Cardiac fibroblast (primary cell): ENCODE results near the gene NECAB2.

Experiments
- DNase-seq, 2 donors: peaks; one replicate each; pipeline versions ENCODE4 v3.0.0 to v3.0.0-alpha.2; 2010; ENCODE audit warnings: low read depth in 2 of 2
- H3K4me3 ChIP-seq, 2 donors: replicated peaks in 1 of 2; 1 replicate in 1 of 2; 2 replicates in 1 of 2; pipeline ENCODE4 v1.5.1; 2011; ENCODE audit warnings: low read depth in 2 of 2, low read length in 2 of 2, mild to moderate bottlenecking in 2 of 2, moderate library complexity in 1 of 2
- TF ChIP-seq, protein P1 (sequence below): IDR thresholded peaks from one replicate; pipeline ENCODE4 v1.5.1; 2011; ENCODE audit warnings: low read depth, mild to moderate bottlenecking, low read length, inconsistent platforms

Gene NECAB2

DNA sequence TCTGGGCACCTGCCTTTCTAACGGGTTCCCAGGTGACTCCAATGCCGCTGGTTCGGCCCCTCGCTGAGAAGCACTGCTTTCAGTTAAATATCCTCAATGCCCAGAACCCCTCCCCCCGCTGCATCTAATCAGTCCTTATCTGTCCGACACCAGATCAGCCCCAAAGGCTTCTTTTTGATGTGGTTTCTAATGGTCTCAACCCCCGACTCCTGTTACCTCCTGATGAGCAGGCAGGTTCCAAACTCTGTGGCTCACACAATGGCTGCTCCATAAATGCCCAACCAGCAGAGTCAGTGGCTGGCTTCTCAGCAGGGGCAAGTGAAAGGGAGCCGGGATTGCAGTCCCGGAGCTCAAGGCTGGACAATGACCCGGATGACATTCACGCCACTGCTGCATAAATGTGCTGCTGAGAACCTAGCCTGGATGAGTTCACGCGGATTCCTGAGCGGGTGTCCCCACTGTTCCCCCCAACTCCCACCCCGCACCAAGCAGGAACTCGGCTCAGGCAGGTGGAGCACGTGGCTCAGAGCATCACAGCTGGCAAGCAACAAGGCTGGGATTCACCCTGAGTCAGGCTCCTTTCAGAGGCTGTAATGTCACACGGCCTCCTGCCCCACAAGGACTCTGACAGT lies 75.6 kb downstream of the NECAB2 start:
- H3K4me3 ChIP-seq: no peak overlapping the region
- no peak for DNase-seq
- TF ChIP-seq, protein P1, sequence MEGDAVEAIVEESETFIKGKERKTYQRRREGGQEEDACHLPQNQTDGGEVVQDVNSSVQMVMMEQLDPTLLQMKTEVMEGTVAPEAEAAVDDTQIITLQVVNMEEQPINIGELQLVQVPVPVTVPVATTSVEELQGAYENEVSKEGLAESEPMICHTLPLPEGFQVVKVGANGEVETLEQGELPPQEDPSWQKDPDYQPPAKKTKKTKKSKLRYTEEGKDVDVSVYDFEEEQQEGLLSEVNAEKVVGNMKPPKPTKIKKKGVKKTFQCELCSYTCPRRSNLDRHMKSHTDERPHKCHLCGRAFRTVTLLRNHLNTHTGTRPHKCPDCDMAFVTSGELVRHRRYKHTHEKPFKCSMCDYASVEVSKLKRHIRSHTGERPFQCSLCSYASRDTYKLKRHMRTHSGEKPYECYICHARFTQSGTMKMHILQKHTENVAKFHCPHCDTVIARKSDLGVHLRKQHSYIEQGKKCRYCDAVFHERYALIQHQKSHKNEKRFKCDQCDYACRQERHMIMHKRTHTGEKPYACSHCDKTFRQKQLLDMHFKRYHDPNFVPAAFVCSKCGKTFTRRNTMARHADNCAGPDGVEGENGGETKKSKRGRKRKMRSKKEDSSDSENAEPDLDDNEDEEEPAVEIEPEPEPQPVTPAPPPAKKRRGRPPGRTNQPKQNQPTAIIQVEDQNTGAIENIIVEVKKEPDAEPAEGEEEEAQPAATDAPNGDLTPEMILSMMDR: no peak

DNA sequence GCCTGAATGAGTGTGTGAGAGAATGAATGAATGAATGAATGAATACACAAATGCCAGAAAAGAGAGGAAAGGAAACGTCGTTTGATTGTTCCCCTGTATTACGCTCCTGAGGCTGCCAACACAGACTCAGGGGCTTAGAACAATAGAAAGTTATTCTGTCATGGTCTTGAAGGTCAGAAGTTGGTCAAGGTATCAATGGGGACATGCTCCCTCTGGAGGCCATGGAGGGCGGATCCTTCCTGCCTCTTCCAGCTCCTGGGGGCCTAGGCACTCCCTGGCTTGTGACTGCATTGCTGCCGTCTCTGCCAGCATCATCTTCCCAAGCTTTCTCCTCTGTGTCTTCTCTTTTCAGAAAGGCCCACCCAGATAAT lies 76.1 kb downstream of the NECAB2 start:
- TF ChIP-seq, protein P1: peak; percentile 42
- DNase-seq: peak; percentile 36 to 48
- H3K4me3 ChIP-seq: no peak overlapping the region

DNA sequence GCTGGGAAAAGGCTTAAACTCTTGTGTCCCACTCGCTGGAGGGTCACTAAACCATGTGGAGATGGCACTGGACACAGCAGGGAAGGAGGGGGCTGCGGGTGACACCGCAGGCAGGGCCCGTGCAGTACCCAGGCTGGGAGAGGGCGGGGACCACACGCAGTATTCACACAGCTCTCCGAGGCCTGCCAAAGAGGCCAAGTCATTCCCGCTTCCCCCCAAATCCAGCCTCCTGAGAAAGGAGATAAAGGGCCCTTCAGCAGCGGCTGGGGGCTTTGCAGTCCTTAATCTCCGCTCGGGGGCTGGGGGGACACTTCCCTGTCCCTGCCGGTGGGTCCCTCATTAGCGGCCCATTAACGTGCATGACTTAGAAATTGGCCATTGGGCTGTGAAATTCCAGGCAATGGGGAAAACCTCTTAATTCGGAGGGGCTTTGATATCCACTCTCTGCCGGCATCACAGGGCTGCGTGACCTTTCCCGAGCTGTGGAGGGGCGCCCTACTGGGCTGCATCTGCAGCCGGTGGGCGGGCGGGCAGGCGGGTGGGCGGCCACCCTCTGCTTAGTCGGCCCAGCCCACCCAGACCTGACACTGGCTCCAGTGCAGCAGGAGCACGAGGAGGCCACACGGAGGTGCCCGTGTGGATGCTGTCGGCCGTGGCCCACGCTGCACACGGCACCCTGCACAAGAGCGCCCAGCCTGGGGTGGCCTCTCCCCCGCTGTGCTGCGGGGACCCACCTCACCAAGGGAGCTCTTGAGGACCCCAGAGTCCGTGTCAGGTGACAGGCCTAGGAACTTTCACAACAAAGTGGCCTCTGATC lies 77.2 kb downstream of the NECAB2 start:
- DNase-seq: no peak
- TF ChIP-seq, protein P1: no peak

DNA sequence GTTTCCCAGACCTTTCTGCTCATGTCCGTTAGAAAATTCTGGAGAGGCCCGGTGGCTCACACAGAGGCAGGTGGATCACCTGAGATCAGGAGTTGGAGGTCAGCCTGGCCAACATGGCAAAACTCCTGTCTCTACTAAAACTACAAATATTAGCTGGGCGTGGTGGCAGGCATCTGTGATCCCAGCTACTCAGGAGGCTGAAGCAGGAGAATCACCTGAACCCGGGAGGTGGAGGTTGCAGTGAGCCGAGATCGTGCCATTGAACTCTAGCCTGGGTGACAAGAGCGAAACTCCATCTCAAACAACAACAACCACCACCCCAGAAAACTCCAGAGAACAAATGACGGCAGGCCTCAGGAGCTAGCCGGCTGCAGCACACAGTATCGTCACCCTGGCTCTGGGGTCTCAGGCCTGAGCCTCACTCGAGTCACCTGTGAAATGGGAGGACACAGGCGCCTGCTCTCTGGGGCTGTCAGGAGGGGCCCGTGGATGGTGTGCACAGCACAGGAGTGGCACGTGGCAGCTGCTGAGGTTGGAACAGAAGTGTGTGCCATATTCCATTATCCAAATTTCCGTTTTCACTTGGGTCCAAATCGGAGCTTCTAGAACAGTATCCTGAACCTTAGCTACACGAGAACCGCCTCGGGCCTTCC lies 77.9 kb downstream of the NECAB2 start:
- no peak for DNase-seq
- H3K4me3 ChIP-seq: no peak overlapping the region
- TF ChIP-seq, protein P1: no peak

More for the DNA sequence above, 77.2 kb downstream of the NECAB2 start:
- H3K4me3 ChIP-seq: no peak overlapping the region

DNA sequence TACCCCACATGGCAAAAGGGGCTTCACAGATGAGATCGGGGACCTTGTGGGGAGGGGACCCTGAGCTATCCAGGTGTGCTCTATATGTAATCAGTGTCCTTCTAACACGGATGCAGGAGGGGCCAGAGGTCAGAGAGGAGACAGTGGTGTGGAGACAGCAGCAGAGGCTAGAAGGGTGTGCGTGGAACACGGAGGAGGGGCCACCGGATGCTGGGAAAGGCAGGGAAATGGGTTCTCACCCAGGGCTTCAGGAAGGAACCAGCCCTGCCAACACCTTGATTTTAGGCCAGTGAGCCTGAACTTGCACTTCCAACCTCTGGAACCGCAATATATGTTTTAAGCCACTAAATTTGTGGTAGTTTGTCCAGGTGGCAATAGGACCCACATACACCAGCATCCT lies 79.2 kb downstream of the NECAB2 start:
- no peak overlapping the region for H3K4me3 ChIP-seq
- no peak for DNase-seq
- TF ChIP-seq, protein P1: no peak

DNA sequence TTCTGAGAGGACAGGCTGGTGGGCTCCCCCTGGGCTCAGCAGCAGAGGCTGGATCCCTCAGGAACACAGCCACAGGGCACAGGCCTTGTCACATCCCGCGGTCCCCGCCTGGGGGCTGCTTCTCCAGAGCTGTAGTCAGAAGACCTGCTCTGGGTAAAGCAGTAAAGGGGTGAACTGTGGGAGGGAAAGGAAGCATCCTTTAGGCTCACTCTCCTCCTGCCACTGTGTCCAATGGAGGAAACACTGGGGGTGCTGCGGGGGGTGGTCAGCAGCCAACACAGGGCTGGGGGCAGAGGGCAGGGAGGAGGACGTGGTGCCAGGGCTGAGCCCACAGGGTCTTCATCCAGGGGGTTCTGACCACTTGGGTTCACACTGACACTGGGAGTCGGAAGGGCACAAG lies 79.6 kb downstream of the NECAB2 start:
- TF ChIP-seq, protein P1: no peak
- no peak for DNase-seq
- H3K4me3 ChIP-seq: no peak overlapping the region
